GM23338 (cell line): ENCODE measurements around the gene LPXN.

Source experiments
- CREB1 ChIP-seq: fragments of 250-450 bp; sonication (Bioruptor Pico); IDR thresholded peaks from 2 replicates; pipeline ENCODE4 v1.5.0; 2020; ENCODE audit warnings: low read depth, mild to moderate bottlenecking, moderate library complexity
- EZH2 ChIP-seq: fragments of 200-600 bp; sonication (generic); IDR thresholded peaks from one replicate; pipeline ENCODE4 v1.8.0; 2017; ENCODE audit warnings: antibody characterized with exemption, mild to moderate bottlenecking, low read depth; ENCODE audit not compliant: unreplicated experiment
- EZH2phosphoT487 ChIP-seq: fragments of 200-600 bp; sonication (generic); IDR thresholded peaks from one replicate; pipeline ENCODE4 v1.8.1; 2018; ENCODE audit warnings: antibody characterized with exemption; ENCODE audit not compliant: unreplicated experiment
- JUNB ChIP-seq: IDR thresholded peaks from one replicate; pipeline ENCODE4 v1.6.1; 2016; ENCODE audit warnings: antibody characterized with exemption; ENCODE audit not compliant: unreplicated experiment
- NANOG ChIP-seq: IDR thresholded peaks from 2 replicates; pipeline ENCODE4 v1.6.1; 2016; ENCODE audit warnings: antibody characterized with exemption, borderline replicate concordance
- POLR2AphosphoS5 ChIP-seq: IDR thresholded peaks from 2 replicates; pipeline ENCODE4 v1.6.1; 2016; ENCODE audit warnings: antibody characterized with exemption, low read depth
- STAT1 ChIP-seq: IDR thresholded peaks from one replicate; pipeline ENCODE4 v1.6.1; 2016; ENCODE audit warnings: antibody characterized with exemption; ENCODE audit not compliant: unreplicated experiment
- ZNF114 ChIP-seq: fragments of 250-450 bp; sonication (Bioruptor Pico); IDR thresholded peaks from 2 replicates; pipeline ENCODE4 v1.5.0; 2020; ENCODE audit warnings: mild to moderate bottlenecking, moderate library complexity
- TF ChIP-seq, protein P1 (sequence below), 2 experiments: fragments of 200-600 bp in 1 of 2; sonication (generic) in 1 of 2; conservative IDR thresholded peaks; 2 replicates each; pipeline versions ENCODE4 v1.5.1 to v1.6.1; 2016 to 2017; ENCODE audit warnings: antibody characterized with exemption in 2 of 2, low read depth in 2 of 2, mild to moderate bottlenecking in 2 of 2, moderate library complexity in 1 of 2
- TF ChIP-seq, protein P2 (sequence below): IDR thresholded peaks from one replicate; pipeline ENCODE4 v1.6.1; 2018; ENCODE audit warnings: antibody characterized with exemption; ENCODE audit not compliant: unreplicated experiment
- TF ChIP-seq, protein P3 (sequence below): IDR thresholded peaks from 2 replicates; pipeline ENCODE4 v1.6.1; 2016; ENCODE audit warnings: antibody characterized with exemption

DNA sequence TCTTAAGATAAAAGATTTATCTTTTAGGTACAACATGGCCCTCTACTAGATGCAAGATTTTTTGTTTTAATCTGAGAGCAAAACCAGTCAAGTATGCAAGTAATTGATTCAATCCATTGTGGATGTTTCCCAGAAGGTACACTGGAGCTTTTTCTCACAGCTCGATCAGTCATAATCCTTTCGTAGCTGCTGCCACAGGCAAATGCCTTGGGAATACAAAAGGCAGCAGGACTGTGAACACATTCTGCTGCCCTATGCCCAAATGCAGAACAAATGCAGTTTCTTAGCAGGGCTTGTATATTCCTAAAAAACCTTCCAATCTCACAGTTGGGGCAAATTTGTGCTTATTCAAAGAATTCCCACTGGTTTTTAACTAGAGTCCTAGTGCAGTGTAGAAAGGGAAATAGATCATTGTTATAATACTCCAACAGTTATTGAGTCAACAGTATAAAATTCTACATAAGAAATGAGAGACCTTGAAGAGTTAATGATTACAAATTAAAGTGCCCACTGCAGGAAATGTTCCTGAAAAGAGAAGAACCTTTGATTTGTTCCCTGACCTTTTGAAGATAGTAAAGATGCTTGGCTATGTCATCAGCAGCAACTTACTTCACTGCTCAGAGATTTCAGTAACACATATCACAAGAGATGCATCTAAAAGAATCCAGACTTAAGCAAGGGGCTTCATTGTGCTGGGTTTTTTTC is 14.1 kb downstream of the LPXN start:
- TF ChIP-seq, protein P1, sequence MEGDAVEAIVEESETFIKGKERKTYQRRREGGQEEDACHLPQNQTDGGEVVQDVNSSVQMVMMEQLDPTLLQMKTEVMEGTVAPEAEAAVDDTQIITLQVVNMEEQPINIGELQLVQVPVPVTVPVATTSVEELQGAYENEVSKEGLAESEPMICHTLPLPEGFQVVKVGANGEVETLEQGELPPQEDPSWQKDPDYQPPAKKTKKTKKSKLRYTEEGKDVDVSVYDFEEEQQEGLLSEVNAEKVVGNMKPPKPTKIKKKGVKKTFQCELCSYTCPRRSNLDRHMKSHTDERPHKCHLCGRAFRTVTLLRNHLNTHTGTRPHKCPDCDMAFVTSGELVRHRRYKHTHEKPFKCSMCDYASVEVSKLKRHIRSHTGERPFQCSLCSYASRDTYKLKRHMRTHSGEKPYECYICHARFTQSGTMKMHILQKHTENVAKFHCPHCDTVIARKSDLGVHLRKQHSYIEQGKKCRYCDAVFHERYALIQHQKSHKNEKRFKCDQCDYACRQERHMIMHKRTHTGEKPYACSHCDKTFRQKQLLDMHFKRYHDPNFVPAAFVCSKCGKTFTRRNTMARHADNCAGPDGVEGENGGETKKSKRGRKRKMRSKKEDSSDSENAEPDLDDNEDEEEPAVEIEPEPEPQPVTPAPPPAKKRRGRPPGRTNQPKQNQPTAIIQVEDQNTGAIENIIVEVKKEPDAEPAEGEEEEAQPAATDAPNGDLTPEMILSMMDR (conservative IDR thresholded peaks at IDR 0.05; ENCODE audit: low read depth in 2 of 2): no peak
- TF ChIP-seq JUNB (no peak), EZH2phosphoT487 (no peak), POLR2AphosphoS5 (no peak), EZH2 (no peak), NANOG (no peak), STAT1 (no peak), CREB1 (CRISPR knock-in tag) (no peak), ZNF114 (no peak)
- TF ChIP-seq, protein P2, sequence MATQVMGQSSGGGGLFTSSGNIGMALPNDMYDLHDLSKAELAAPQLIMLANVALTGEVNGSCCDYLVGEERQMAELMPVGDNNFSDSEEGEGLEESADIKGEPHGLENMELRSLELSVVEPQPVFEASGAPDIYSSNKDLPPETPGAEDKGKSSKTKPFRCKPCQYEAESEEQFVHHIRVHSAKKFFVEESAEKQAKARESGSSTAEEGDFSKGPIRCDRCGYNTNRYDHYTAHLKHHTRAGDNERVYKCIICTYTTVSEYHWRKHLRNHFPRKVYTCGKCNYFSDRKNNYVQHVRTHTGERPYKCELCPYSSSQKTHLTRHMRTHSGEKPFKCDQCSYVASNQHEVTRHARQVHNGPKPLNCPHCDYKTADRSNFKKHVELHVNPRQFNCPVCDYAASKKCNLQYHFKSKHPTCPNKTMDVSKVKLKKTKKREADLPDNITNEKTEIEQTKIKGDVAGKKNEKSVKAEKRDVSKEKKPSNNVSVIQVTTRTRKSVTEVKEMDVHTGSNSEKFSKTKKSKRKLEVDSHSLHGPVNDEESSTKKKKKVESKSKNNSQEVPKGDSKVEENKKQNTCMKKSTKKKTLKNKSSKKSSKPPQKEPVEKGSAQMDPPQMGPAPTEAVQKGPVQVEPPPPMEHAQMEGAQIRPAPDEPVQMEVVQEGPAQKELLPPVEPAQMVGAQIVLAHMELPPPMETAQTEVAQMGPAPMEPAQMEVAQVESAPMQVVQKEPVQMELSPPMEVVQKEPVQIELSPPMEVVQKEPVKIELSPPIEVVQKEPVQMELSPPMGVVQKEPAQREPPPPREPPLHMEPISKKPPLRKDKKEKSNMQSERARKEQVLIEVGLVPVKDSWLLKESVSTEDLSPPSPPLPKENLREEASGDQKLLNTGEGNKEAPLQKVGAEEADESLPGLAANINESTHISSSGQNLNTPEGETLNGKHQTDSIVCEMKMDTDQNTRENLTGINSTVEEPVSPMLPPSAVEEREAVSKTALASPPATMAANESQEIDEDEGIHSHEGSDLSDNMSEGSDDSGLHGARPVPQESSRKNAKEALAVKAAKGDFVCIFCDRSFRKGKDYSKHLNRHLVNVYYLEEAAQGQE: no peak
- TF ChIP-seq, protein P3, sequence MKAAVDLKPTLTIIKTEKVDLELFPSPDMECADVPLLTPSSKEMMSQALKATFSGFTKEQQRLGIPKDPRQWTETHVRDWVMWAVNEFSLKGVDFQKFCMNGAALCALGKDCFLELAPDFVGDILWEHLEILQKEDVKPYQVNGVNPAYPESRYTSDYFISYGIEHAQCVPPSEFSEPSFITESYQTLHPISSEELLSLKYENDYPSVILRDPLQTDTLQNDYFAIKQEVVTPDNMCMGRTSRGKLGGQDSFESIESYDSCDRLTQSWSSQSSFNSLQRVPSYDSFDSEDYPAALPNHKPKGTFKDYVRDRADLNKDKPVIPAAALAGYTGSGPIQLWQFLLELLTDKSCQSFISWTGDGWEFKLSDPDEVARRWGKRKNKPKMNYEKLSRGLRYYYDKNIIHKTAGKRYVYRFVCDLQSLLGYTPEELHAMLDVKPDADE: no peak
